Fibroblast of lung (primary cell): ENCODE measurements around the gene TBC1D12.

Experiments
- CTCF ChIP-seq, 2 donors: IDR thresholded peaks in 1 of 2; conservative IDR thresholded peaks in 1 of 2; 1 replicate in 1 of 2; 2 replicates in 1 of 2; pipeline ENCODE4 v1.5.1; 2011 to 2012; ENCODE audit warnings: low read length in 2 of 2, control low read depth in 1 of 2, inconsistent platforms in 1 of 2, low read depth in 1 of 2, mild to moderate bottlenecking in 1 of 2
- EZH2 ChIP-seq: IDR thresholded peaks from 2 replicates; pipeline ENCODE4 v1.5.1; 2012; ENCODE audit warnings: low read length, control low read depth, mild to moderate bottlenecking; ENCODE audit errors: missing control alignments

GRCh38 chr10:94398762-94399161 lies 3.6 kb upstream of the TBC1D12 start:
- TF ChIP-seq CTCF (conservative IDR thresholded peaks at IDR 0.05 in 1 of 2, IDR thresholded peaks at IDR 0.05 in 1 of 2; ENCODE audit: low read depth in 1 of 2, low read length in 2 of 2) (no peak), EZH2 (no peak)
